ENCODE measurements around the gene SNCB.
A peak's percentile ranks its signal among the peaks of the same experiment; 100 is the strongest.

Gene SNCB

GRCh38 chr5:176628406-176629228 is 1.7 kb downstream of the SNCB start:
- no peak overlapping the region for H3K4me3 ChIP-seq (ENCODE audit: low read depth, low read length)
- no peak for DNase-seq (ENCODE audit: low read depth)

- DNase-seq (ENCODE audit: low read depth) = no peak
Observed at GRCh38 chr5:176627582-176627981, 2.8 kb downstream of the SNCB start.

GRCh38 chr5:176626876-176627236 is 3.5 kb downstream of the SNCB start:
- no peak overlapping the region for H3K4me3 ChIP-seq (ENCODE audit: low read depth, low read length)
- DNase-seq (ENCODE audit: low read depth) = no peak

More at GRCh38 chr5:176627582-176627981, 2.8 kb downstream of the SNCB start:
- no peak overlapping the region for H3K4me3 ChIP-seq (ENCODE audit: low read depth, low read length)

DNA sequence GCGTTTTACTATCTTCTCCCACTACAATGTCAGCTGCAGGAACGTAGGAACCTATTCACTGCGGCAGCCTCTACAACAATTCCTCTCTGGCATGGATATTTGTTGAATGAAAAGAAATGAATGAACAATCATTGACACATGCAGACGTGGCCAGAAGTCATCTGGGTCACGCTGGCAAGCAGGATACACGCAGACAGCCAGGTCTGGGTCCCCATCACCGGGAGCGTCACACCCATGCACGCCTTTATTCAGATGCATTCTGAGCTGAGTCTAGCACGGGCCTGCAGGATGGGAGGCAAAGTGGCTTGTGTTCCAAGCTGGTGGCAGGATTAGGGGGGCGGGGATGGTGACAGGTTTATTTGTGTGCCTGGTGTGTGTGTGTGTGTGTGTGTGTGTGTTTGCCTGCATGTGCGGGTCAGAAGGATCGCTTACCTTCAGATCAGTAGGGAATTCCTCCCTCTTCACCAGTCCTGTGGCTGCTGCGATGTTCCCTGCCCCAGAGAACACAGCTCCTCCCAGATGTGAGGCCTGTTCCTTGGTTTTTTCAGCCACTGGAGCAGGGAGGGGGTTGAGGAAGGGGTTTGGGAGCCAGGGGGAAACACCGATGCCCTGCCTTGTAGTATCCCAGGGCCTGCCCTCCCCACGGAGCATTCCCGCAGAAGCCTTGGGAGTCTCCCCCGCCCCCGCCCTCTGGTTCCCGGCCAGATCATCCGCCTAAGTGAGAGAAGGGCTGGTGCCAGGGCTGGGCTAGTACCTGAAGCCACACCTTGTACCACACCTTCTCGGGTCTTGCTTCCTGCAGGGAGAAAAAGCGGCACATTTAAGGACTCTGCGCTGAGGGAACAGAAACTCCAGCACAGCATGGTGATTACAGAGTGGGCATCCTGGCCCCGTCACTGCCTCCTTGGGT is 4.1 kb downstream of the SNCB start:
- no peak overlapping the region for H3K4me3 ChIP-seq (ENCODE audit: low read depth, low read length)
- no peak for DNase-seq (ENCODE audit: low read depth)

DNA sequence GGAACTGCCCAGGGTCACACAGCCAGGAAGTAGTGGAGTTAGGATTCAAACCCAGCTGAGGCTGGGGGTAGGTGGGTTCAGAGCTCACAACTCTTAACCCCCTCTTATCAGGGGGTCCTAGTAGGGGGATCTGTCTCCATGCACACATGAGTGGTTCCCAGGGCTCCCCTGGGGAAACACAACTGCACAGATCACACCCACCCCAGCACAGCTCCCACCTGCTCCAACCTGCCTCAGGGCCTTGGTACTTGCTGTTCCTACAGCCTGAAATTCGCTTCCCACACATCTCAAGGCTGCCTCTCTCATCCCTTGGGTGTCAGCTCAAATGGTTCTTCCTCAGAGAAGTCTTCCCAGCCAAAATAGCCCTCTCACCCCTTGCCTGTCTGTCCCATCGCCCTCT is 4.8 kb downstream of the SNCB start:
- DNase-seq (ENCODE audit: low read depth) = no peak
- no peak overlapping the region for H3K4me3 ChIP-seq (ENCODE audit: low read depth, low read length)

DNA sequence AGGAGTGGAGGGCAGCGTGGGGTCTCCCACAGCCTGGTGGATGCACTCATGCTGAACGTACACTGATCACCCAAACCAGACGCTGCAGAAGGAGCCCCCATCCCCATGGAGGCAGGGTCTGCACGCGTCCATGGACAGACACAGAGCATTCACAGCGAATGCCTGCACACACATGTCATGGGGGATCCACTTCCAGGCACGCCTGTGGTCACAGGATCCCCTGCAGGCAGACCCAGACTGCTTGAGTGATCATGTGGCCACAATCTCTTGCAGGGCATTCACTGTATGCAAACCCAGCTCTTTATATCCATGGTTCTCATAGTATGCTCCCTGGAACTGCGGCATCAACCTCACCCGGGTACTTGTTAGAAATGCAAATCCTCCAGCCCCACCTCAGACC is 5.4 kb downstream of the SNCB start:
- DNase-seq (ENCODE audit: low read depth) = no peak
- no peak overlapping the region for H3K4me3 ChIP-seq (ENCODE audit: low read depth, low read length)

GRCh38 chr5:176624142-176624541 is 6.2 kb downstream of the SNCB start:
- no peak for DNase-seq (ENCODE audit: low read depth)

DNA sequence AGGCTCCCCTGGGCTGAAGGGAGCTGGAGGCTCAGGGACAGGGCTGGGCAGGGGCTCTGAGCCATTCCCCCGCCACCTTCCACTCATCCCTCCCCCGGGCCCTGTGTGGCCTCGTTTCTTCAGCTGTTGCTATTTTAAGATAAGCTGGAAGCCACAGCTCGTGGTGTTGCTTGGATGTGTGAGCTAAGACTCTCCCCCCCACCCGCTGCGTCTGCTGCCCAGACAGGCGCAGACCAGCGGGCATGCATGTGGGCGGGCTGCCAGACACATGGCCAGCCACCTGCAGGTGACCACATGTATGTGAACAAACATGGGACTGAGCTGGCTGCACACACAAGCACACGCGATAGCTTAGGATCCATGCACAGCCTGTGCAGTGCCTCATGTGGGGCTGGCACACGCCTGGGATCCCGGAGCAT is 8.7 kb downstream of the SNCB start:
- no peak overlapping the region for H3K4me3 ChIP-seq (ENCODE audit: low read depth, low read length)

More at GRCh38 chr5:176624142-176624541, 6.2 kb downstream of the SNCB start:
- no peak overlapping the region for H3K4me3 ChIP-seq (ENCODE audit: low read depth, low read length)

DNA sequence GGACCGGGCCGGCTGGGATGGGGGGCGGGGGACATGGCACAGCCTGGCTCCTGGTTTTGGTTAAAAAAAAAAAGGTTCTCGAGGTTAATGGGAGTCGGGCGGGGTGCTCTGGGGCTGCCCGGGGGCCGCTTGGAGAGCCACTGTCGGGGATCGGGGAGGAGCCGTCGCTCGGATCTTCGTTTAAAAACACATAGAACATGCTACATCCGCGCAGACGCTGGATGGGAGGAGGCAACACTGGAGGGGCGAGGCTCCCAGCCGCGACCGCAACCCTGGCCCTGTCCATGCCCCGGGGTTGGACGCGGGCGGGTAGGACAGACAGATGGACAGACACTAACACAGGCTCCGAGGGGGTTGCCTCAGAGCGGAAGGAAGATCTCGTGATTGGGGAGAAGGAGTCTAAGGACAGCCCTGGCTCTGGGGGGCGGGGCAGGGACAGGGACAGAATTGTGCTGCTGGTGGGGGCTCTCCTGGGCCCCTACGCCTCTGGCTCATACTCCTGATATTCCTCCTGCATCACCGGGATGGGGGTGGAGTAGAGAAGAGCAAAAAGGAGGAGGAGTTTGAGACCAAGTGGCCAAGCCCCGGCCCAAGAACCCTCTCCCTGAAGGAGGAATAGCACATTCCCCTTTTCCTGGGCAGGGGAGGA is 9.9 kb downstream of the SNCB start:
- H3K4me3 ChIP-seq (ENCODE audit: low read depth, low read length) = peak overlapping the region; percentile 29
- no peak for DNase-seq (ENCODE audit: low read depth)

More for the DNA sequence above, 8.7 kb downstream of the SNCB start:
- DNase-seq (ENCODE audit: low read depth) = no peak

GRCh38 chr5:176619569-176620332 is 10.6 kb downstream of the SNCB start:
- H3K4me3 ChIP-seq (ENCODE audit: low read depth, low read length) = peak overlapping the region; percentile 30

GRCh38 chr5:176619203-176619568 is 11.1 kb downstream of the SNCB start:
- H3K4me3 ChIP-seq (ENCODE audit: low read depth, low read length) = peak overlapping the region; percentile 33
- DNase-seq (ENCODE audit: low read depth) = peak; percentile 68

More at GRCh38 chr5:176619569-176620332, 10.6 kb downstream of the SNCB start:
- DNase-seq (ENCODE audit: low read depth) = no peak

- DNase-seq (ENCODE audit: low read depth) = no peak
- peak overlapping the region; percentile 33 for H3K4me3 ChIP-seq (ENCODE audit: low read depth, low read length)
Observed at GRCh38 chr5:176618783-176619182, 11.6 kb downstream of the SNCB start.

DNA sequence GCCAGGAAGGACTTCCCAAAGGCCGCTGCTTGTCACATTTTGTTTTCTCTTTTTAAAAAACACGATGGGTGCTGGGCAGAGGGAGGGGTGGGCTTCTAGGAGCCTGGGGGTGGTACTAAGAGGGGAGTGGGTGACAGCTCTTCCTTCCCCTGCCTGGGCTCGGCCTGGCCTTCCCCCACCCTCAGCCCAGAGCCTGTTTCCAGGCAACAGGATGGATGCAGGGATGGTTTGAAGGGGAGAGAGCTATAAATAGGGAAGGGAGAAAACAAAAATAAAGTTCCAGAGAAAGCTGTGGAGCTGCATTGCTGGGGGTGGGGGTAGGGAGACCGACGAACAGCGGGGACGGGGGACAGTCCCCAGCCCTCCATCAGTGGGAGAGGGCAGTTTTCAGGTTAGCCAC is 13.8 kb downstream of the SNCB start:
- no peak for DNase-seq (ENCODE audit: low read depth)
- H3K4me3 ChIP-seq (ENCODE audit: low read depth, low read length) = no peak overlapping the region

DNA sequence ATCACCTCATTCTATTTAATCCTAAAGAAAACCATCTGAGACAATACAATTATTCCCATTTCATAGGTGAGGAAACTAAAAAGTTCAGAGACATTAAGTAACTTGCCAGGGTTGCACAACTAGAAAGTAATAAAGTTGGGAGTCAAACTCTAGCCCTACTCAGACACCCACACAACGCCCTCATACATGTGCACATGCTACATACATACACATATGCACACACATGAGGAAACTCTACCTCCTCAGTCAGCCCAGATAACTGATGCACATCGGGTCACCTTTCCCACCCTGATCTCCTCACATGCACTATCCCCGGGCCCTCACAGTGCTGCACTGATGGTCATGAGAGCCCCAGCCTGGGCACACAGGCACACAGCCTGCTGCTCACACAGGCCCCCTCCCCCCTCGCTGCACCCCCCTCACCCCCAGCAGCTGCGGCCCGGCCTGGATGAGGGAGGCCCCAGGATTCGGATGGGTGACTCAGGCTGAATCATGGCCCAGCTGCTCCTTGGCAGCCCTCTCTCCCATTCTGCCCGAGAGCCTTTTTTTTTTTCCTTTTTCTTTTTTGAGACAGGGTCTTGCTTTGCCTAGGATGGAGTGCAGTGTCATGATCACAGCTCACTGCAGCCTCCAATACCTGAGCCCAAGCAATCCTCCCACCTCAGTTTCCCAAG is 15.4 kb downstream of the SNCB start:
- H3K4me3 ChIP-seq (ENCODE audit: low read depth, low read length) = no peak overlapping the region
- peak; percentile 50 for DNase-seq (ENCODE audit: low read depth)

GRCh38 chr5:176612855-176613254 is 17.5 kb downstream of the SNCB start:
- no peak overlapping the region for H3K4me3 ChIP-seq (ENCODE audit: low read depth, low read length)
- no peak for DNase-seq (ENCODE audit: low read depth)

DNA sequence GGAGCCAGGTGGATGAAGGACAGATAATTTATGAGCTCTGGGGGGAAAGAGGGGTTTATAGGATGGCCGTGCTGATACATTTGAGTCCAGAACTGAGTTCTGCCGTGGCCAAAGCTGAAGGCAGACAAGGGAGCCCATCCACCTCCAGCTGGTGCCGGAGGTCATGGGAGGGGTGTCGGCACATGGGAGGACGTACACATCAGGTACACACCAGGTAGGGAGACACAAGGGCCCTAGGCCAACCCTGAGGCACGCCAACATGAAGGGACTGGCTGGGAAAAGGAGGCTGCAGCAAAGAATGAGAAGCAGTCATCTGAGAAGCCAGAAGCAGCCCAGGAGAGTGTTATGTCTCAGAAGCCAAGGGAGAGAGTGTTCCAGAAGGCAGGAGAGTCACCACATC is 18.3 kb downstream of the SNCB start:
- H3K4me3 ChIP-seq (ENCODE audit: low read depth, low read length) = no peak overlapping the region
- DNase-seq (ENCODE audit: low read depth) = no peak

- no peak overlapping the region for H3K4me3 ChIP-seq (ENCODE audit: low read depth, low read length)
- peak; percentile 64 for DNase-seq (ENCODE audit: low read depth)
Observed at GRCh38 chr5:176611435-176611834, 18.9 kb downstream of the SNCB start.

GRCh38 chr5:176610435-176610773 is 19.9 kb downstream of the SNCB start:
- DNase-seq (ENCODE audit: low read depth) = no peak
- peak overlapping the region; percentile 65 for H3K4me3 ChIP-seq (ENCODE audit: low read depth, low read length)

All from skeletal muscle cell (primary cell).